Right renal pelvis (tissue), 4 donors: ENCODE results near the gene NAAA. TPM values are rescaled to one million over a fixed set of nuclear protein-coding genes. Genes with fewer than 3 reads are reported as not detected.

Source experiments
- polyA plus RNA-seq, 4 donors: library from polyadenylated mRNA; unstranded; fragments of 120-200 nt; gene quantifications; one replicate each; pipeline ENCODE4 v1.2.1, GENCODE V29; 2013; ENCODE audit not compliant: insufficient read length in 4 of 4

The NAAA gene
- polyA plus RNA-seq, 4 donors = 13.3 to 16.8 (median 14.9) TPM

Other genes with a start within 250 kb of the NAAA start
- 10 to 100 TPM; 80.6 to 92.5 (median 89.9) TPM for gene USO1, start 216.4 kb downstream of the NAAA start, polyA plus RNA-seq
- gene PPEF2, start 38.6 kb downstream of the NAAA start, polyA plus RNA-seq = under 1 TPM in 1 of 4 donors, not detected in 3; 0.30 TPM
- gene SDAD1, start 49.9 kb upstream of the NAAA start, polyA plus RNA-seq = 10 to 100 TPM; 45.4 to 56.7 (median 50.1) TPM
- gene CXCL9, start 66.5 kb upstream of the NAAA start, polyA plus RNA-seq = under 1 TPM; 0.08 to 0.24 (median 0.16) TPM
- 1 to 10 TPM; 3.7 to 8.5 (median 5.5) TPM for gene CXCL10, start 82.5 kb upstream of the NAAA start, polyA plus RNA-seq
- gene CXCL11, start 95.1 kb upstream of the NAAA start, polyA plus RNA-seq = under 1 TPM; 0.33 to 0.45 (median 0.41) TPM
- gene ART3, start 133.7 kb upstream of the NAAA start, polyA plus RNA-seq = under 1 TPM; 0.32 to 0.57 (median 0.42) TPM
- 10 to 100 TPM; 64.7 to 75.4 (median 70.6) TPM for gene NUP54, start 207.4 kb upstream of the NAAA start, polyA plus RNA-seq